Natural killer cell (primary cell): ENCODE results near the gene TPRG1. TPM values are rescaled to one million over a fixed set of nuclear protein-coding genes. Genes with fewer than 3 reads are reported as not detected.

Experiments used
- ATAC-seq, 3 donors: fragments of 150-1000 bp in 2 of 3; fragments of 200-7000 bp in 1 of 3; cut with Tn5 transposase; 1 replicate in 1 of 3; 2 replicates in 2 of 3; pipeline ENCODE4 v1.10.0; 2021; ENCODE audit warnings: mild to moderate bottlenecking in 2 of 3, moderate library complexity in 2 of 3
- DNase-seq, 2 donors: peaks; one replicate each; pipeline versions ENCODE4 v3.0.0 to v3.0.0-alpha.2; 2013 to 2021; ENCODE audit warnings: mixed read lengths in 1 of 2
- H3K27ac ChIP-seq: one replicate; pipeline ENCODE4 v1.5.1; 2013; ENCODE audit warnings: mild to moderate bottlenecking, low read length
- H3K27me3 ChIP-seq: one replicate; pipeline ENCODE4 v1.6.1; 2013; ENCODE audit warnings: low read length; ENCODE audit not compliant: control insufficient read depth, insufficient read depth
- H3K36me3 ChIP-seq: one replicate; pipeline ENCODE4 v1.6.1; 2013; ENCODE audit warnings: low read length; ENCODE audit not compliant: control insufficient read depth, insufficient read depth
- H3K4me1 ChIP-seq: one replicate; pipeline ENCODE4 v1.6.1; 2013; ENCODE audit warnings: low read length; ENCODE audit not compliant: control insufficient read depth, insufficient read depth
- H3K4me3 ChIP-seq: one replicate; pipeline ENCODE4 v1.5.1; 2013; ENCODE audit warnings: low read length
- H3K9me3 ChIP-seq: one replicate; pipeline ENCODE4 v1.6.1; 2013; ENCODE audit warnings: low read length; ENCODE audit not compliant: control insufficient read depth, insufficient read depth
- H3K27ac Mint-ChIP-seq, 2 donors: one replicate each; pipeline ENCODE4 v1.8.0; 2022; ENCODE audit warnings: mild to moderate bottlenecking in 2 of 2, mixed read lengths in 2 of 2, moderate library complexity in 1 of 2
- H3K27me3 Mint-ChIP-seq, 2 donors: one replicate each; pipeline ENCODE4 v1.8.0; 2022; ENCODE audit warnings: low read depth in 2 of 2, mixed read lengths in 2 of 2
- H3K36me3 Mint-ChIP-seq: one replicate; pipeline ENCODE4 v1.8.0; 2022; ENCODE audit warnings: mixed read lengths
- H3K4me1 Mint-ChIP-seq, 2 donors: one replicate each; pipeline ENCODE4 v1.8.0; 2022; ENCODE audit warnings: mixed read lengths in 2 of 2
- H3K4me3 Mint-ChIP-seq: one replicate; pipeline ENCODE4 v1.8.0; 2022; ENCODE audit warnings: mild to moderate bottlenecking, moderate library complexity, mixed read lengths
- H3K9me3 Mint-ChIP-seq, 2 donors: one replicate each; pipeline ENCODE4 v1.8.0; 2022; ENCODE audit warnings: mixed read lengths in 2 of 2
- CTCF ChIP-seq: fragments of 200-600 bp; IDR thresholded peaks from one replicate; pipeline ENCODE4 v1.8.0; 2022; ENCODE audit warnings: antibody characterized with exemption
- WGBS: methylation state at CpG from one replicate; pipeline ENCODE4 v1.1.7; 2013; ENCODE audit warnings: missing lambda C conversion rate; ENCODE audit not compliant: insufficient coverage; 5-methylcytosine and 5-hydroxymethylcytosine counted together
- intact Hi-C: fragments of 100-400 bp; cut with micrococcal nuclease; formaldehyde crosslinking; loops from one replicate; pipeline ENCODE4 v1.14.2; 2022
- total RNA-seq, 4 donors: library from RNA; stranded (reverse); fragments of 120-200 nt in 1 of 4; gene quantifications; one replicate each; pipeline versions ENCODE4 v1.2.3 to v1.2.4, GENCODE V29; 2013 to 2022

The TPRG1 gene
- total RNA-seq, 3 donors from 2014 or later (not counting 1 experiment from before 2014, with no cell fraction given) = 1.3 to 4.6 (median 1.9) TPM

- Histone ChIP-seq H3K36me3 (no peaks in the 10 kb centered on the region), H3K27ac (no peak overlapping the region), H3K9me3 (no peaks in the 10 kb centered on the region), H3K4me1 (no peaks in the 10 kb centered on the region), H3K4me3 (no peak overlapping the region), H3K27me3 (no peaks in the 10 kb centered on the region)
- Mint-ChIP-seq H3K36me3 (no peaks in the 10 kb centered on the region), H3K9me3 (no peaks in the 10 kb centered on the region), H3K4me1 (no peaks in the 10 kb centered on the region), H3K4me3 (no peak overlapping the region), H3K27ac (no peak overlapping the region), H3K27me3 (peaks cover 0 to 18% of the 10 kb centered on the region in 2 donors)
- WGBS = 0% methylated on average over 2 of the region's 3 CpGs
- no peak for TF ChIP-seq CTCF
- DNase-seq (no peak), ATAC-seq (no peak)
- intact Hi-C loops = no loop called here
Measured at GRCh38 chr3:189372243-189372642, 200.5 kb downstream of the TPRG1 start.
